D341Med (cell line): ENCODE results near the gene SLIT1.
A peak's percentile ranks its signal among the peaks of the same experiment; 100 is the strongest.

Experiments used
- DNase-seq: peaks from one replicate; pipeline ENCODE4 v3.0.0; 2012; ENCODE audit warnings: low spot score

The SLIT1 gene

GRCh38 chr10:97080051-97080776 lies 105.5 kb downstream of the SLIT1 start:
- DNase-seq = no peak

- DNase-seq = no peak
Measured at GRCh38 chr10:97079448-97079847, 106.3 kb downstream of the SLIT1 start.

GRCh38 chr10:97078938-97079445 lies 106.8 kb downstream of the SLIT1 start:
- DNase-seq = no peak

GRCh38 chr10:97078261-97078937 lies 107.4 kb downstream of the SLIT1 start:
- no peak for DNase-seq

GRCh38 chr10:97076781-97077180 lies 109.0 kb downstream of the SLIT1 start:
- DNase-seq = no peak

- DNase-seq = no peak
Measured at GRCh38 chr10:97075961-97076525, 109.7 kb downstream of the SLIT1 start.

GRCh38 chr10:97075421-97075820 lies 110.3 kb downstream of the SLIT1 start:
- DNase-seq = no peak

GRCh38 chr10:97074256-97075145 lies 111.3 kb downstream of the SLIT1 start:
- no peak for DNase-seq

- DNase-seq = peak; percentile 75
Measured at GRCh38 chr10:97072851-97073665, 112.7 kb downstream of the SLIT1 start.

GRCh38 chr10:97071496-97071895 lies 114.3 kb downstream of the SLIT1 start:
- DNase-seq = no peak

- DNase-seq = no peak
Measured at GRCh38 chr10:97069576-97070362, 116.0 kb downstream of the SLIT1 start.

GRCh38 chr10:97069026-97069425 lies 116.7 kb downstream of the SLIT1 start:
- no peak for DNase-seq

- DNase-seq = no peak
Measured at GRCh38 chr10:97067716-97068391, 117.9 kb downstream of the SLIT1 start.

GRCh38 chr10:97066877-97067555 lies 118.7 kb downstream of the SLIT1 start:
- DNase-seq = no peak

GRCh38 chr10:97065686-97066660 lies 119.8 kb downstream of the SLIT1 start:
- DNase-seq = no peak

- no peak for DNase-seq
Measured at GRCh38 chr10:97065128-97065527, 120.6 kb downstream of the SLIT1 start.

- DNase-seq = no peak
Measured at GRCh38 chr10:97063983-97064837, 121.5 kb downstream of the SLIT1 start.
